ENCODE results near the gene SYNE3. TPM values are rescaled to one million over a fixed set of nuclear protein-coding genes. Genes with fewer than 3 reads are reported as not detected.

SYNE3 gene
- total RNA-seq, 1 experiment from 2014 or later: 6.2 TPM

- H3K27ac ChIP-seq (ENCODE audit: low read length): no peak overlapping the region
- intact Hi-C loops (cut with micrococcal nuclease; ENCODE audit: unreplicated experiment): no loop called here
- CTCF ChIA-PET: no interaction called here
- in situ Hi-C loops (cut with HindIII; ENCODE audit: low pct_unique_long_range_greater_than_20kb, low sequenced_read_pairs): no loop called here
- no peak for ATAC-seq
- no peak overlapping the region for H3K4me3 ChIP-seq (ENCODE audit: low read depth in 2 of 2, low read length in 2 of 2)
- no peaks in the 10 kb centered on the region for H3K4me1 ChIP-seq (ENCODE audit: control insufficient read depth, insufficient read depth, low read length)
- no peaks in the 10 kb centered on the region for H3K27me3 ChIP-seq (ENCODE audit: control insufficient read depth, insufficient read depth, low read length)
- no peak for TF ChIP-seq REST (IDR thresholded peaks at IDR 0.05; ENCODE audit: insufficient read depth in 1 of 2, low read depth in 2 of 2, low read length in 1 of 2)
- TF ChIP-seq POLR2AphosphoS5 (IDR thresholded peaks at IDR 0.05; ENCODE audit: low read depth, low read length): no peak
- TF ChIP-seq SIN3A (IDR thresholded peaks at IDR 0.05; ENCODE audit: borderline replicate concordance, insufficient read depth, low read depth, low read length): no peak
- TF ChIP-seq, protein P1, sequence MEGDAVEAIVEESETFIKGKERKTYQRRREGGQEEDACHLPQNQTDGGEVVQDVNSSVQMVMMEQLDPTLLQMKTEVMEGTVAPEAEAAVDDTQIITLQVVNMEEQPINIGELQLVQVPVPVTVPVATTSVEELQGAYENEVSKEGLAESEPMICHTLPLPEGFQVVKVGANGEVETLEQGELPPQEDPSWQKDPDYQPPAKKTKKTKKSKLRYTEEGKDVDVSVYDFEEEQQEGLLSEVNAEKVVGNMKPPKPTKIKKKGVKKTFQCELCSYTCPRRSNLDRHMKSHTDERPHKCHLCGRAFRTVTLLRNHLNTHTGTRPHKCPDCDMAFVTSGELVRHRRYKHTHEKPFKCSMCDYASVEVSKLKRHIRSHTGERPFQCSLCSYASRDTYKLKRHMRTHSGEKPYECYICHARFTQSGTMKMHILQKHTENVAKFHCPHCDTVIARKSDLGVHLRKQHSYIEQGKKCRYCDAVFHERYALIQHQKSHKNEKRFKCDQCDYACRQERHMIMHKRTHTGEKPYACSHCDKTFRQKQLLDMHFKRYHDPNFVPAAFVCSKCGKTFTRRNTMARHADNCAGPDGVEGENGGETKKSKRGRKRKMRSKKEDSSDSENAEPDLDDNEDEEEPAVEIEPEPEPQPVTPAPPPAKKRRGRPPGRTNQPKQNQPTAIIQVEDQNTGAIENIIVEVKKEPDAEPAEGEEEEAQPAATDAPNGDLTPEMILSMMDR (IDR thresholded peaks at IDR 0.05): no peak
- TF ChIP-seq TCF7L2 (IDR thresholded peaks at IDR 0.05; ENCODE audit: low read depth, low read length): no peak
- BruUV-seq (replicated peaks): no TSS peak
- no peak for DNase-seq (ENCODE audit: low read depth, low spot score)
- POLR2A ChIA-PET: no interaction called here
- H3K36me3 ChIP-seq (ENCODE audit: control insufficient read depth, insufficient read depth, low read length): no peaks in the 10 kb centered on the region
- no peaks in the 10 kb centered on the region for H3K9me3 ChIP-seq (ENCODE audit: control insufficient read depth, insufficient read depth, low read depth, low read length)
Observed at GRCh38 chr14:95467232-95467631, 49.2 kb downstream of the SYNE3 start.

Other genes with a start within 250 kb of the SYNE3 start
- 34.9 TPM for gene CLMN, start 196.7 kb downstream of the SYNE3 start, total RNA-seq (2021; ENCODE audit: unreplicated experiment)
- gene GLRX5, start 18.4 kb upstream of the SYNE3 start, total RNA-seq (2021; ENCODE audit: unreplicated experiment): 38.6 TPM
- gene TCL1B, start 169.8 kb upstream of the SYNE3 start, total RNA-seq (2021; ENCODE audit: unreplicated experiment): not detected
- not detected for gene TCL1A, start 197.5 kb upstream of the SYNE3 start, total RNA-seq (2021; ENCODE audit: unreplicated experiment)